Activated CD4-positive, alpha-beta memory T cell treated with anti-CD3 and anti-CD28 coated beads, Interleukin-2, amount 10 ng/mL, durations not matched to agents 7 days and 5 days (primary cell): ENCODE data around the gene ZBP1. TPM values are rescaled to one million over a fixed set of nuclear protein-coding genes. Genes with fewer than 3 reads are reported as not detected.

Experiments
- CTCF ChIA-PET: fragments of 350-600 bp; sonication (Branson Sonifier 250); formaldehyde crosslinking; loops from one replicate; lab custom pipeline; 2021; ENCODE audit warnings: antibody characterized with exemption, inconsistent platforms; lab: Charles Lee
- POLR2A ChIA-PET: fragments of 350-600 bp; sonication (Branson Sonifier 250); formaldehyde crosslinking; loops from one replicate; lab custom pipeline; 2021; ENCODE audit warnings: antibody characterized with exemption; lab: Charles Lee
- DNase-seq: peaks from one replicate; pipeline ENCODE4 v3.0.0-alpha.2; 2020
- H3K27ac Mint-ChIP-seq: one replicate; pipeline ENCODE4 v1.8.0; 2021; ENCODE audit warnings: mild to moderate bottlenecking, mixed read lengths
- H3K27me3 Mint-ChIP-seq: one replicate; pipeline ENCODE4 v1.8.0; 2021; ENCODE audit warnings: mixed read lengths
- H3K36me3 Mint-ChIP-seq: one replicate; pipeline ENCODE4 v1.8.0; 2021; ENCODE audit warnings: low read depth, mixed read lengths
- H3K4me1 Mint-ChIP-seq: one replicate; pipeline ENCODE4 v1.8.0; 2021; ENCODE audit warnings: mixed read lengths
- H3K4me3 Mint-ChIP-seq: one replicate; pipeline ENCODE4 v1.8.0; 2021; ENCODE audit warnings: mild to moderate bottlenecking, mixed read lengths
- H3K9me3 Mint-ChIP-seq: one replicate; pipeline ENCODE4 v1.8.0; 2021; ENCODE audit warnings: mixed read lengths
- total RNA-seq, 2 experiments: library from RNA; stranded (reverse); gene quantifications; one replicate each; pipeline ENCODE4 v1.2.3, GENCODE V29; 2021

ZBP1 gene
- total RNA-seq, 2 experiments from 2014 or later, result 51.9 to 57.7 TPM

- Mint-ChIP-seq H3K4me3 (no peak overlapping the region), H3K4me1 (peaks cover 9% of the 10 kb centered on the region), H3K9me3 (no peaks in the 10 kb centered on the region), H3K27ac (no peak overlapping the region), H3K36me3 (peaks cover 73% of the 10 kb centered on the region), H3K27me3 (peaks cover 2% of the 10 kb centered on the region)
- CTCF ChIA-PET, result interaction anchor here (0.6 kb wide), 1 partner anchor 179 kb away, joined by 3 read pairs; no protein-coding TSS in a partner anchor
- POLR2A ChIA-PET, result interaction anchor here (1.0 kb wide), 1 partner anchor 9 kb away, joined by 3 read pairs; the partner anchor contains the start of gene ZBP1
- no peak for DNase-seq
Observed at GRCh38 chr20:57610261-57610952, 9.8 kb downstream of the ZBP1 start.

- H3K27ac Mint-ChIP-seq, result no peak overlapping the region
- no peak overlapping the region for H3K4me3 Mint-ChIP-seq
- no peaks in the 10 kb centered on the region for H3K9me3 Mint-ChIP-seq
- peaks cover 2% of the 10 kb centered on the region for H3K27me3 Mint-ChIP-seq
- peaks cover 73% of the 10 kb centered on the region for H3K36me3 Mint-ChIP-seq
- ChIA-PET POLR2A (interaction anchor here (1.0 kb wide), 1 partner anchor 10 kb away, joined by 3 read pairs; the partner anchor contains the start of gene ZBP1), CTCF (interaction anchor here (0.6 to 0.9 kb wide), 2 partner anchors 10 to 178 kb away, joined by 3 to 4 read pairs; no protein-coding TSS in a partner anchor)
- no peak for DNase-seq
- H3K4me1 Mint-ChIP-seq, result peaks cover 15% of the 10 kb centered on the region
Observed at GRCh38 chr20:57609842-57610167, 10.4 kb downstream of the ZBP1 start.

GRCh38 chr20:57609086-57609841 lies 11.0 kb downstream of the ZBP1 start:
- peaks cover 73% of the 10 kb centered on the region for H3K36me3 Mint-ChIP-seq
- H3K27ac Mint-ChIP-seq, result no peak overlapping the region
- CTCF ChIA-PET, result interaction anchor here (0.6 to 0.9 kb wide), 2 partner anchors 10 to 178 kb away, joined by 3 to 4 read pairs; no protein-coding TSS in a partner anchor
- no peak for DNase-seq
- no peak overlapping the region for H3K4me3 Mint-ChIP-seq
- POLR2A ChIA-PET, result interaction anchor here (1.0 kb wide), 1 partner anchor 11 kb away, joined by 3 read pairs; the partner anchor contains the start of gene ZBP1
- H3K9me3 Mint-ChIP-seq, result no peaks in the 10 kb centered on the region
- H3K4me1 Mint-ChIP-seq, result peaks cover 17% of the 10 kb centered on the region
- peaks cover 2% of the 10 kb centered on the region for H3K27me3 Mint-ChIP-seq

DNA sequence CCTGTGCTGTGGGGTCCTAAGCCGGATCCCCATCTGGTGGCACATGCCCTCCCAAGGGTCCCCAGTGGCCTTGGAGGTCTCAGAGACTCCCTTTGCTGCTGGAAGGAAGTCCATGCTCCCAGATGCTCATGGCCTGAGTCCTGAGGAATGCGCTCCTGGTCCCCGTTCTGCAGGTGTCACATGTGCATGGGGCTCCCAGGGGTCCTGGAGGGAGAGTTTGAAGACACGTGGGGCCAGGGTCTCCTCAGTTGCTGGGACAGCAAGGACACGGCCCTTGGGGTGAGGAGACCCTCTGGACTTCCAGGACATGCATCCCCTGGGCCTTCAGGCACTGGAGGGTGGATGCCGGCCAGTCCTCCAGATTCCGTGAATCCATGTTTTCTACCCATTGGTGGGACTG lies 11.7 kb downstream of the ZBP1 start:
- no peaks in the 10 kb centered on the region for H3K9me3 Mint-ChIP-seq
- ChIA-PET POLR2A (no interaction called here), CTCF (no interaction called here)
- H3K27me3 Mint-ChIP-seq, result peaks cover 2% of the 10 kb centered on the region
- H3K36me3 Mint-ChIP-seq, result peaks cover 73% of the 10 kb centered on the region
- peaks cover 18% of the 10 kb centered on the region for H3K4me1 Mint-ChIP-seq
- H3K4me3 Mint-ChIP-seq, result no peak overlapping the region
- no peak for DNase-seq
- H3K27ac Mint-ChIP-seq, result no peak overlapping the region

DNA sequence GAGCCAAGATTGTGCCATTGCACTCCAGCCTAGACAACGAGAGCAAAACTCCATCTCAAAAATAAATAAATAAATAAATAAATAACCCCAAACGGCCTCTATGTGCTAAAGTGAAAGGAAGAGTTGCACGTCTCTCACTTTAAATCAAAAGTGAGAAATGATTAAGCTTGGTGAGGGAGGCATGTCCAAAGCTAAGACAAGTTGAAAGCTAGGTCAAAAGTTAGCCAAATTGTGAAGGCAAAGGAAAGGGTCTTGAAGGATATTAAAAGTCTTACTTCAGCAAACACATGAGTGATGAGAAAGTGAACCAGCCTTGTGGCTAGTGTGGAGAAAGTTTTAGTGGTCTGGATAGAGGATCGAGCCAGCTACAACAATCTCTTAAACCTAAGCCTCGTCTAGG lies 14.3 kb downstream of the ZBP1 start:
- no peak overlapping the region for H3K4me3 Mint-ChIP-seq
- H3K27me3 Mint-ChIP-seq, result peaks cover 14% of the 10 kb centered on the region
- peaks cover 22% of the 10 kb centered on the region for H3K4me1 Mint-ChIP-seq
- ChIA-PET CTCF (interaction anchor here (0.7 to 1.7 kb wide), 4 partner anchors 10 to 48 kb away, joined by 3 to 9 read pairs (median 8); no protein-coding TSS in a partner anchor), POLR2A (interaction anchor here (1.1 to 1.9 kb wide), 3 partner anchors 8 to 14 kb away, joined by 3 to 13 read pairs (median 4); partner anchors contain the start of gene ZBP1)
- H3K36me3 Mint-ChIP-seq, result peaks cover 67% of the 10 kb centered on the region
- H3K9me3 Mint-ChIP-seq, result no peaks in the 10 kb centered on the region
- DNase-seq, result no peak
- H3K27ac Mint-ChIP-seq, result no peak overlapping the region

DNA sequence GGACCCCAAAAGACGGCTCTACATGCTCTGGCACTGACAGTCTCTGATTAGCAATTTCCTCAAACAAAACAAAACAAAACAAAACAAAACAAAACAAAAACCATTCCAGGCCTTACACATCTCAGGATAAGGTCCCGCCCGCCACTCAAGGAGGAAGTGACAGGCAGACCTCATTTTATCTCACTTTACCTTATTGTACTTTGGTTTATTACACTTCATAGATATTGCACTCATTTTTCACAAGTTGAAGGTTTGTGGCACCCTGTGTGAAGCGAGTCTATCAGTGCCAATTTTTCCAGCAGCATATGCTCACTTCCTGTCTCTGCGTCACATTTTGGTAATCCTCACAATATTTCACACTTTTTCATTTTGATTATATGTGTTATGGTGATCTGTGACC lies 15.2 kb downstream of the ZBP1 start:
- peaks cover 29% of the 10 kb centered on the region for H3K4me1 Mint-ChIP-seq
- CTCF ChIA-PET, result no interaction called here
- DNase-seq, result no peak
- peaks cover 20% of the 10 kb centered on the region for H3K27me3 Mint-ChIP-seq
- no peaks in the 10 kb centered on the region for H3K9me3 Mint-ChIP-seq
- POLR2A ChIA-PET, result interaction anchor here (1.9 kb wide), 1 partner anchor 14 kb away, joined by 13 read pairs; the partner anchor contains the start of gene ZBP1
- no peak overlapping the region for H3K27ac Mint-ChIP-seq
- H3K4me3 Mint-ChIP-seq, result no peak overlapping the region
- H3K36me3 Mint-ChIP-seq, result peaks cover 59% of the 10 kb centered on the region

- peaks cover 32% of the 10 kb centered on the region for H3K4me1 Mint-ChIP-seq
- H3K4me3 Mint-ChIP-seq, result no peak overlapping the region
- H3K9me3 Mint-ChIP-seq, result no peaks in the 10 kb centered on the region
- H3K27ac Mint-ChIP-seq, result no peak overlapping the region
- DNase-seq, result no peak
- peaks cover 42% of the 10 kb centered on the region for H3K36me3 Mint-ChIP-seq
- peaks cover 32% of the 10 kb centered on the region for H3K27me3 Mint-ChIP-seq
- CTCF ChIA-PET, result no interaction called here
- POLR2A ChIA-PET, result no interaction called here
Observed at GRCh38 chr20:57603120-57603519, 17.1 kb downstream of the ZBP1 start.

DNA sequence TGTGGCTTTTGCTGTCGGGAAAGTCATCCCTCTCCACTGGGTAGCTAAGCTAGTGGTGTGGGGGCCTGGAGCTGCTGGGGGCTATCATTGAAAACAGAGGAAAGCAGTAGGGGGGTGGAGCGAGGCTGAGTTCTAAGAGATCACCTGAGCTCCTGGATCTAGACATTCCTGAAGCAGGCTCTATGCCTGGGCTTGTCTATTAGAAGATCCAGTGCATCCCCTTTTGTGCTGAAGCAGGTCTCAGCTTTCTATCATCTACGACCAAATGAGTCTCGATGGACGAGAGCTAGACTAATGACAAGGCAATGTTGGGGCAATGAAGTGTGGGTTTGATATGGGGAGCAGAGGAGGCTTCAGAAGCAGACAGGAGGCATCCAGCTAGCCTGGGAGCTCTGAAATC lies 18.5 kb downstream of the ZBP1 start:
- peaks cover 33% of the 10 kb centered on the region for H3K27me3 Mint-ChIP-seq
- peaks cover 28% of the 10 kb centered on the region for H3K36me3 Mint-ChIP-seq
- CTCF ChIA-PET, result interaction anchor here (1.0 to 7.1 kb wide), 3 partner anchors 9 to 21 kb away, joined by 4 to 65 read pairs (median 4); partner anchors contain the start of gene ZBP1
- H3K4me3 Mint-ChIP-seq, result no peak overlapping the region
- H3K9me3 Mint-ChIP-seq, result no peaks in the 10 kb centered on the region
- H3K4me1 Mint-ChIP-seq, result peaks cover 34% of the 10 kb centered on the region
- no peak overlapping the region for H3K27ac Mint-ChIP-seq
- POLR2A ChIA-PET, result interaction anchor here (0.8 to 3.4 kb wide), 4 partner anchors 14 to 211 kb away, joined by 3 to 21 read pairs (median 4); partner anchors contain the start of genes RBM38 and ZBP1
- no peak for DNase-seq

- ChIA-PET CTCF (interaction anchor here (1.0 to 7.1 kb wide), 3 partner anchors 9 to 52 kb away, joined by 3 to 65 read pairs (median 4); partner anchors contain the start of gene ZBP1), POLR2A (interaction anchor here (3.4 kb wide), 1 partner anchor 18 kb away, joined by 21 read pairs; the partner anchor contains the start of gene ZBP1)
- H3K27ac Mint-ChIP-seq, result no peak overlapping the region
- H3K4me1 Mint-ChIP-seq, result peaks cover 33% of the 10 kb centered on the region
- peaks cover 25% of the 10 kb centered on the region for H3K36me3 Mint-ChIP-seq
- no peaks in the 10 kb centered on the region for H3K9me3 Mint-ChIP-seq
- no peak overlapping the region for H3K4me3 Mint-ChIP-seq
- DNase-seq, result no peak
- peaks cover 33% of the 10 kb centered on the region for H3K27me3 Mint-ChIP-seq
Observed at GRCh38 chr20:57601211-57601570, 19.0 kb downstream of the ZBP1 start.

DNA sequence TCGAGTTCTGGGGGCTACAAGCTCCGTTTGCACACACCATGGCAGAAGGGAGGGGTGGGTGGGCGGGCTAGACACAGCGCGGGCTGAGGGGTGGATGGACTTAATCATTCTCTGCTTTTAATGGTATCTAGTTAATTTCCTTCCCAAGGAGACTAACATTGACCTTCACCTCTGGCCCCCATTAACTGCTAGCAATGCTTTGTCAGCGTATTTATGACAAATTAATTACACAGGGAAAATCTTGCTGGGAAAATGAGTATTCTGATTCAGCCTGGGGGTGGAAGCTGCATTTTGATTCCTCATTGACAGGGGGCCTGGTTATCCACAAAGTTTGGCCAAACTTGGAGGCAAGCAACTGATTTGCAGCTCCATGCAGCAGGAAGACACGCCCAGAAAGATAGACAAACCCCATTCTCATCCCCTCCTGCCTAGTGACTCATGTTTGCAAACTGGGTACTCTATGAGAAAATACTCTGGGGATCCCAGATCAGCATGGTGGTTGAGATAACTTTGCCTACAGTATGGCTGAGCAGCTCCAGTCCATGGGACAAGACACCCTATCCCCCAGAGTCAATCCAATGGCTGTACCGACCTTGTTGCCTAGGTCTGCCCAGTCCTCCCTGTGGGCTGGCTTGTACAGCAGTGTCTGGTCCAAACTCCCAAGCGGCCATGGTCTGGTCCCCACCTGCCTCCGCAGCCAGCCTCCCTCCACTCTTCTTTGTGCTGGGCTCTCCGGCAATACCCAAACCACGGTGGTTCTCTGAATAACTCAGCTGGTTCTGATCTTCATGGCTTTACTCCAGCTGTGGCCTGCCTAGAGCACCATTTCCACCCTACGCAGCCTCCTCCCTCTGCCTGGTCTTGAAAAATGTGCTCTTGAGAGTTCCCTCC lies 19.7 kb downstream of the ZBP1 start:
- peaks cover 33% of the 10 kb centered on the region for H3K27me3 Mint-ChIP-seq
- no peak overlapping the region for H3K4me3 Mint-ChIP-seq
- no peaks in the 10 kb centered on the region for H3K9me3 Mint-ChIP-seq
- no peak overlapping the region for H3K27ac Mint-ChIP-seq
- ChIA-PET CTCF (interaction anchor here (0.8 to 7.1 kb wide), 4 partner anchors 18 to 611 kb away, joined by 3 to 65 read pairs (median 3); partner anchors contain the start of gene ZBP1), POLR2A (interaction anchor here (3.4 kb wide), 1 partner anchor 19 kb away, joined by 21 read pairs; the partner anchor contains the start of gene ZBP1)
- peaks cover 22% of the 10 kb centered on the region for H3K36me3 Mint-ChIP-seq
- peaks cover 29% of the 10 kb centered on the region for H3K4me1 Mint-ChIP-seq
- DNase-seq, result no peak

- no peak overlapping the region for H3K27ac Mint-ChIP-seq
- ChIA-PET POLR2A (interaction anchor here (3.3 kb wide), 1 partner anchor 21 kb away, joined by 12 read pairs; the partner anchor contains the start of gene ZBP1), CTCF (interaction anchor here (0.9 to 7.1 kb wide), 4 partner anchors 14 to 582 kb away, joined by 3 to 65 read pairs (median 3); partner anchors contain the start of gene ZBP1)
- peaks cover 17% of the 10 kb centered on the region for H3K4me1 Mint-ChIP-seq
- no peaks in the 10 kb centered on the region for H3K9me3 Mint-ChIP-seq
- peaks cover 6% of the 10 kb centered on the region for H3K36me3 Mint-ChIP-seq
- H3K4me3 Mint-ChIP-seq, result no peak overlapping the region
- no peak for DNase-seq
- H3K27me3 Mint-ChIP-seq, result peaks cover 36% of the 10 kb centered on the region
Observed at GRCh38 chr20:57598491-57598890, 21.7 kb downstream of the ZBP1 start.
